ENCODE data around the gene GABRA4. TPM values are rescaled to one million over a fixed set of nuclear protein-coding genes. Genes with fewer than 3 reads are reported as not detected.

GABRA4 gene
- total RNA-seq, 5 donors from 2014 or later (not counting 1 experiment from before 2014, with no cell fraction given): not detected

GRCh38 chr4:46930891-46931290, 62.5 kb downstream of the GABRA4 start:
- DNase-seq: no peak
- Mint-ChIP-seq H3K27me3 (peaks cover 4 to 13% of the 10 kb centered on the region in 2 donors), H3K27ac (no peak overlapping the region), H3K4me3 (no peak overlapping the region), H3K9me3 (no peaks in the 10 kb centered on the region), H3K4me1 (no peaks in the 10 kb centered on the region), H3K36me3 (no peaks in the 10 kb centered on the region)
- ATAC-seq (replicated peaks in 1 of 4): no peak
- WGBS (ENCODE audit: insufficient coverage): no CpG with 5 or more reads among the region's 3 CpGs
- ChIA-PET POLR2A (no interaction called here), CTCF (no interaction called here)
- H3K9me3 ChIP-seq: no peaks in the 10 kb centered on the region
- no peak overlapping the region for H3K4me3 ChIP-seq (ENCODE audit: control insufficient read depth in 1 of 2, extremely low read depth in 1 of 2, low read length in 1 of 2)
- H3K27ac ChIP-seq (ENCODE audit: low read length): no peak overlapping the region
- no peaks in the 10 kb centered on the region for H3K36me3 ChIP-seq (ENCODE audit: control insufficient read depth in 2 of 2, extremely low read depth in 1 of 2, insufficient read depth in 1 of 2, low read length in 1 of 2)
- no peaks in the 10 kb centered on the region for H3K4me1 ChIP-seq (ENCODE audit: control insufficient read depth in 1 of 2, extremely low read depth in 1 of 2, insufficient read depth in 2 of 2, low read length in 2 of 2)
- H3K27me3 ChIP-seq (replicated peaks in 1 of 2; ENCODE audit: control insufficient read depth in 2 of 2, extremely low read depth in 1 of 2, insufficient read depth in 2 of 2, low read length in 1 of 2): no peaks in the 10 kb centered on the region

GRCh38 chr4:46927201-46927600, 66.2 kb downstream of the GABRA4 start:
- Histone ChIP-seq H3K4me1 (ENCODE audit: control insufficient read depth in 1 of 2, extremely low read depth in 1 of 2, insufficient read depth in 2 of 2, low read length in 2 of 2) (no peaks in the 10 kb centered on the region), H3K4me3 (ENCODE audit: control insufficient read depth in 1 of 2, extremely low read depth in 1 of 2, low read length in 1 of 2) (no peak overlapping the region), H3K27ac (ENCODE audit: low read length) (no peak overlapping the region), H3K27me3 (replicated peaks in 1 of 2; ENCODE audit: control insufficient read depth in 2 of 2, extremely low read depth in 1 of 2, insufficient read depth in 2 of 2, low read length in 1 of 2) (no peaks in the 10 kb centered on the region), H3K9me3 (no peaks in the 10 kb centered on the region), H3K36me3 (ENCODE audit: control insufficient read depth in 2 of 2, extremely low read depth in 1 of 2, insufficient read depth in 1 of 2, low read length in 1 of 2) (no peaks in the 10 kb centered on the region)
- H3K4me1 Mint-ChIP-seq: no peaks in the 10 kb centered on the region
- POLR2A ChIA-PET: no interaction called here
- H3K9me3 Mint-ChIP-seq: no peaks in the 10 kb centered on the region
- ATAC-seq (replicated peaks in 1 of 4) (no peak), DNase-seq (no peak)
- H3K4me3 Mint-ChIP-seq: no peak overlapping the region
- H3K36me3 Mint-ChIP-seq: no peaks in the 10 kb centered on the region
- peaks cover 4 to 10% of the 10 kb centered on the region in 2 donors for H3K27me3 Mint-ChIP-seq
- H3K27ac Mint-ChIP-seq: no peak overlapping the region
- CTCF ChIA-PET: no interaction called here

GRCh38 chr4:46924789-46925529, 68.4 kb downstream of the GABRA4 start:
- no peaks in the 10 kb centered on the region for H3K36me3 ChIP-seq (ENCODE audit: control insufficient read depth in 2 of 2, extremely low read depth in 1 of 2, insufficient read depth in 1 of 2, low read length in 1 of 2)
- H3K9me3 ChIP-seq: no peaks in the 10 kb centered on the region
- ATAC-seq (replicated peaks in 1 of 4) (no peak), DNase-seq (no peak)
- peaks cover 0 to 4% of the 10 kb centered on the region in 2 donors for H3K27me3 Mint-ChIP-seq
- H3K4me1 ChIP-seq (ENCODE audit: control insufficient read depth in 1 of 2, extremely low read depth in 1 of 2, insufficient read depth in 2 of 2, low read length in 2 of 2): no peaks in the 10 kb centered on the region
- H3K4me1 Mint-ChIP-seq: no peaks in the 10 kb centered on the region
- no peak overlapping the region for H3K4me3 ChIP-seq (ENCODE audit: control insufficient read depth in 1 of 2, extremely low read depth in 1 of 2, low read length in 1 of 2)
- no peak overlapping the region for H3K27ac Mint-ChIP-seq
- no peak overlapping the region for H3K4me3 Mint-ChIP-seq
- H3K27ac ChIP-seq (ENCODE audit: low read length): no peak overlapping the region
- H3K36me3 Mint-ChIP-seq: no peaks in the 10 kb centered on the region
- ChIA-PET CTCF (no interaction called here), POLR2A (no interaction called here)
- no peaks in the 10 kb centered on the region for H3K27me3 ChIP-seq (replicated peaks in 1 of 2; ENCODE audit: control insufficient read depth in 2 of 2, extremely low read depth in 1 of 2, insufficient read depth in 2 of 2, low read length in 1 of 2)
- H3K9me3 Mint-ChIP-seq: no peaks in the 10 kb centered on the region

- Histone ChIP-seq H3K4me1 (ENCODE audit: control insufficient read depth in 1 of 2, extremely low read depth in 1 of 2, insufficient read depth in 2 of 2, low read length in 2 of 2) (no peaks in the 10 kb centered on the region), H3K27ac (ENCODE audit: low read length) (no peak overlapping the region), H3K27me3 (replicated peaks in 1 of 2; ENCODE audit: control insufficient read depth in 2 of 2, extremely low read depth in 1 of 2, insufficient read depth in 2 of 2, low read length in 1 of 2) (no peaks in the 10 kb centered on the region), H3K36me3 (ENCODE audit: control insufficient read depth in 2 of 2, extremely low read depth in 1 of 2, insufficient read depth in 1 of 2, low read length in 1 of 2) (no peaks in the 10 kb centered on the region), H3K9me3 (no peaks in the 10 kb centered on the region), H3K4me3 (ENCODE audit: control insufficient read depth in 1 of 2, extremely low read depth in 1 of 2, low read length in 1 of 2) (no peak overlapping the region)
- no peak overlapping the region for H3K4me3 Mint-ChIP-seq
- no peaks in the 10 kb centered on the region for H3K36me3 Mint-ChIP-seq
- H3K9me3 Mint-ChIP-seq: no peaks in the 10 kb centered on the region
- no peaks in the 10 kb centered on the region for H3K4me1 Mint-ChIP-seq
- POLR2A ChIA-PET: no interaction called here
- CTCF ChIA-PET: no interaction called here
- WGBS (ENCODE audit: insufficient coverage): no CpG with 5 or more reads among the region's 3 CpGs
- DNase-seq (no peak), ATAC-seq (replicated peaks in 1 of 4) (no peak)
- no peaks in the 10 kb centered on the region for H3K27me3 Mint-ChIP-seq
- no peak overlapping the region for H3K27ac Mint-ChIP-seq
Observed at GRCh38 chr4:46922205-46922604, 71.2 kb downstream of the GABRA4 start.

- Histone ChIP-seq H3K27me3 (replicated peaks in 1 of 2; ENCODE audit: control insufficient read depth in 2 of 2, extremely low read depth in 1 of 2, insufficient read depth in 2 of 2, low read length in 1 of 2) (no peaks in the 10 kb centered on the region), H3K36me3 (ENCODE audit: control insufficient read depth in 2 of 2, extremely low read depth in 1 of 2, insufficient read depth in 1 of 2, low read length in 1 of 2) (no peaks in the 10 kb centered on the region), H3K4me1 (ENCODE audit: control insufficient read depth in 1 of 2, extremely low read depth in 1 of 2, insufficient read depth in 2 of 2, low read length in 2 of 2) (no peaks in the 10 kb centered on the region), H3K27ac (ENCODE audit: low read length) (no peak within 1 kb of the TSS), H3K9me3 (no peaks in the 10 kb centered on the region), H3K4me3 (ENCODE audit: control insufficient read depth in 1 of 2, extremely low read depth in 1 of 2, low read length in 1 of 2) (no peak within 1 kb of the TSS)
- WGBS (ENCODE audit: insufficient coverage): 94% methylated on average over 8 of the region's 12 CpGs
- ATAC-seq (replicated peaks in 1 of 4) (no peak), DNase-seq (no peak)
- ChIA-PET CTCF (interaction anchor here (0.5 to 0.7 kb wide), 2 partner anchors 20 to 112 kb away, joined by 3 to 4 read pairs; no protein-coding TSS in a partner anchor), POLR2A (no interaction called here)
- H3K27me3 Mint-ChIP-seq: peaks cover 0 to 1% of the 10 kb centered on the region in 2 donors
- no peak within 1 kb of the TSS for H3K27ac Mint-ChIP-seq
- no peak within 1 kb of the TSS for H3K4me3 Mint-ChIP-seq
- peaks cover 0 to 2% (median 0%) of the 10 kb centered on the region in 3 donors for H3K9me3 Mint-ChIP-seq
- no peaks in the 10 kb centered on the region for H3K4me1 Mint-ChIP-seq
- no peaks in the 10 kb centered on the region for H3K36me3 Mint-ChIP-seq
Observed at GRCh38 chr4:46909078-46909477, 84.3 kb downstream of the GABRA4 start, which contains the start of gene COX7B2. COX7B2 (minus strand) TSS chr4:46909245; CDS start chr4:46735192, 174,053 bp downstream.

GRCh38 chr4:46908148-46908547, 85.2 kb downstream of the GABRA4 start:
- peaks cover 0 to 1% of the 10 kb centered on the region in 2 donors for H3K27me3 Mint-ChIP-seq
- no peak overlapping the region for H3K4me3 ChIP-seq (ENCODE audit: control insufficient read depth in 1 of 2, extremely low read depth in 1 of 2, low read length in 1 of 2)
- H3K4me1 Mint-ChIP-seq: no peaks in the 10 kb centered on the region

More at GRCh38 chr4:46908148-46908547, 85.2 kb downstream of the GABRA4 start:
- Histone ChIP-seq H3K27me3 (replicated peaks in 1 of 2; ENCODE audit: control insufficient read depth in 2 of 2, extremely low read depth in 1 of 2, insufficient read depth in 2 of 2, low read length in 1 of 2) (no peaks in the 10 kb centered on the region), H3K27ac (ENCODE audit: low read length) (no peak overlapping the region), H3K36me3 (ENCODE audit: control insufficient read depth in 2 of 2, extremely low read depth in 1 of 2, insufficient read depth in 1 of 2, low read length in 1 of 2) (no peaks in the 10 kb centered on the region), H3K9me3 (no peaks in the 10 kb centered on the region), H3K4me1 (ENCODE audit: control insufficient read depth in 1 of 2, extremely low read depth in 1 of 2, insufficient read depth in 2 of 2, low read length in 2 of 2) (no peaks in the 10 kb centered on the region)
- Mint-ChIP-seq H3K36me3 (no peaks in the 10 kb centered on the region), H3K9me3 (peaks cover 0 to 2% (median 0%) of the 10 kb centered on the region in 3 donors), H3K27ac (no peak overlapping the region), H3K4me3 (no peak overlapping the region)
- ATAC-seq (replicated peaks in 1 of 4): no peak
- no peak for DNase-seq
- ChIA-PET POLR2A (no interaction called here), CTCF (interaction anchor here in 1 of 2 donors (0.7 kb wide), 1 partner anchor 19 kb away, joined by 4 read pairs; no protein-coding TSS in a partner anchor)
- 72% methylated on average over 4 of the region's 4 CpGs for WGBS (ENCODE audit: insufficient coverage)
